Upper lobe of right lung (tissue), 1 donor: ENCODE results near the gene ENOX1. TPM values are rescaled to one million over a fixed set of nuclear protein-coding genes. Genes with fewer than 3 reads are reported as not detected.

Experiments
- ATAC-seq: fragments of 200-7000 bp; cut with Tn5 transposase; one replicate; pipeline ENCODE4 v1.9.1; 2020; ENCODE audit warnings: mild to moderate bottlenecking, moderate library complexity
- DNase-seq: peaks from one replicate; pipeline ENCODE4 v3.0.0-alpha.2; 2020
- H3K27ac ChIP-seq: fragments of 200-600 bp; one replicate; pipeline ENCODE4 v1.8.0; 2022
- H3K27me3 ChIP-seq: fragments of 200-600 bp; one replicate; pipeline ENCODE4 v1.8.0; 2022; ENCODE audit warnings: mild to moderate bottlenecking
- H3K36me3 ChIP-seq: fragments of 200-600 bp; one replicate; pipeline ENCODE4 v1.8.0; 2022
- H3K4me1 ChIP-seq: fragments of 200-600 bp; one replicate; pipeline ENCODE4 v1.8.0; 2022
- H3K4me3 ChIP-seq: fragments of 200-600 bp; one replicate; pipeline ENCODE4 v1.8.0; 2022; ENCODE audit warnings: mild to moderate bottlenecking
- H3K9me3 ChIP-seq: fragments of 200-600 bp; one replicate; pipeline ENCODE4 v1.8.0; 2022
- CTCF ChIP-seq: fragments of 200-600 bp; IDR thresholded peaks from one replicate; pipeline ENCODE4 v1.8.0; 2022; ENCODE audit warnings: antibody characterized with exemption
- intact Hi-C: fragments of 100-400 bp; cut with DNase I; formaldehyde crosslinking; loops from one replicate; pipeline ENCODE4 v1.11.0; 2022
- total RNA-seq: library from RNA; stranded (reverse); fragmentation: NEBNext Ultra II Directional; extraction: Animal tissue kit (Norgen Biotek cat#: 25700); gene quantifications from one replicate; pipeline ENCODE4 v1.2.1, GENCODE V29; 2021
- donor health status: DM: no; HTN: yes; CAD: no; lungs with severe emphysema.

Gene ENOX1
- total RNA-seq, 1 donor from 2014 or later, result 0.69 TPM

- Histone ChIP-seq H3K4me1 (no peaks in the 10 kb centered on the region), H3K36me3 (no peaks in the 10 kb centered on the region), H3K27me3 (no peaks in the 10 kb centered on the region), H3K27ac (no peak overlapping the region), H3K4me3 (no peak overlapping the region), H3K9me3 (no peaks in the 10 kb centered on the region)
- no peak for TF ChIP-seq CTCF
- intact Hi-C loops, result no loop called here
- DNase-seq (no peak), ATAC-seq (no peak)
These were observed 317.0 kb downstream of the ENOX1 start for GRCh38 chr13:43469791-43470190.

GRCh38 chr13:43464578-43465264, 322.1 kb downstream of the ENOX1 start:
- no peak overlapping the region for H3K27ac ChIP-seq
- no peaks in the 10 kb centered on the region for H3K27me3 ChIP-seq
- no peaks in the 10 kb centered on the region for H3K9me3 ChIP-seq
- intact Hi-C loops, result no loop called here
- no peaks in the 10 kb centered on the region for H3K4me1 ChIP-seq
- ATAC-seq, result no peak
- TF ChIP-seq CTCF, result no peak
- DNase-seq, result no peak
- H3K4me3 ChIP-seq, result no peak overlapping the region
- no peaks in the 10 kb centered on the region for H3K36me3 ChIP-seq

GRCh38 chr13:43448605-43449336, 338.0 kb downstream of the ENOX1 start:
- H3K27ac ChIP-seq, result no peak overlapping the region
- TF ChIP-seq CTCF, result no peak
- no peaks in the 10 kb centered on the region for H3K9me3 ChIP-seq
- ATAC-seq (no peak), DNase-seq (no peak)
- H3K4me3 ChIP-seq, result no peak overlapping the region
- H3K4me1 ChIP-seq, result no peaks in the 10 kb centered on the region
- no peaks in the 10 kb centered on the region for H3K27me3 ChIP-seq
- intact Hi-C loops, result no loop called here
- H3K36me3 ChIP-seq, result no peaks in the 10 kb centered on the region

- no peak for TF ChIP-seq CTCF
- no peaks in the 10 kb centered on the region for H3K36me3 ChIP-seq
- H3K27me3 ChIP-seq, result no peaks in the 10 kb centered on the region
- no peak for ATAC-seq
- H3K4me1 ChIP-seq, result no peaks in the 10 kb centered on the region
- DNase-seq, result no peak
- H3K9me3 ChIP-seq, result no peaks in the 10 kb centered on the region
- H3K4me3 ChIP-seq, result no peak overlapping the region
- H3K27ac ChIP-seq, result no peak overlapping the region
- intact Hi-C loops, result no loop called here
These were observed 340.6 kb downstream of the ENOX1 start for GRCh38 chr13:43446126-43446525.

- no peaks in the 10 kb centered on the region for H3K27me3 ChIP-seq
- H3K4me3 ChIP-seq, result no peak overlapping the region
- ATAC-seq (no peak), DNase-seq (no peak)
- H3K9me3 ChIP-seq, result no peaks in the 10 kb centered on the region
- TF ChIP-seq CTCF, result no peak
- H3K36me3 ChIP-seq, result no peaks in the 10 kb centered on the region
- H3K27ac ChIP-seq, result no peak overlapping the region
- intact Hi-C loops, result no loop called here
- H3K4me1 ChIP-seq, result no peaks in the 10 kb centered on the region
These were observed 341.1 kb downstream of the ENOX1 start for GRCh38 chr13:43445668-43446067.
